Upper lobe of left lung (tissue), 6 donors: ENCODE results near the gene POLR2I. TPM values are rescaled to one million over a fixed set of nuclear protein-coding genes. Genes with fewer than 3 reads are reported as not detected.

ENCODE experiments used
- ATAC-seq, 2 donors: fragments of 200-7000 bp; cut with Tn5 transposase; one replicate each; pipeline ENCODE4 v1.9.1; 2022; ENCODE audit warnings: mild to moderate bottlenecking in 2 of 2, moderate library complexity in 2 of 2; ENCODE audit not compliant: low FRiP score in 2 of 2
- DNase-seq, 2 donors: peaks; one replicate each; pipeline ENCODE4 v3.0.0-alpha.2; 2019 to 2020
- H3K27ac ChIP-seq, 4 donors: fragments of 200-600 bp; sonication (generic); one replicate each; pipeline ENCODE4 v1.5.1; 2016 to 2019
- H3K27me3 ChIP-seq, 4 donors: fragments of 200-600 bp; sonication (generic); one replicate each; pipeline ENCODE4 v1.5.1; 2017 to 2019
- H3K36me3 ChIP-seq, 4 donors: fragments of 200-600 bp; sonication (generic); one replicate each; pipeline ENCODE4 v1.5.1; 2016 to 2019
- H3K4me1 ChIP-seq, 4 donors: fragments of 200-600 bp; sonication (generic); one replicate each; pipeline ENCODE4 v1.5.1; 2018 to 2019
- H3K4me3 ChIP-seq, 4 donors: fragments of 200-600 bp; sonication (generic); one replicate each; pipeline ENCODE4 v1.5.1; 2017 to 2019; ENCODE audit warnings: mild to moderate bottlenecking in 2 of 4, moderate library complexity in 1 of 4
- H3K9me3 ChIP-seq, 4 donors: fragments of 200-600 bp; sonication (generic); one replicate each; pipeline ENCODE4 v1.5.1; 2018 to 2019
- EP300 ChIP-seq, 4 donors: sonication (generic); formaldehyde crosslinking; IDR thresholded peaks; one replicate each; pipeline ENCODE4 v1.5.1; 2017; ENCODE audit warnings: antibody characterized with exemption in 4 of 4, control low read depth in 2 of 4
- POLR2A ChIP-seq, 4 donors: fragments of 450-650 bp; IDR thresholded peaks; one replicate each; pipeline ENCODE4 v1.5.1; 2016 to 2017; ENCODE audit warnings: antibody characterized with exemption in 4 of 4, mild to moderate bottlenecking in 2 of 4
- POLR2AphosphoS5 ChIP-seq, 2 donors: sonication (generic); formaldehyde crosslinking; IDR thresholded peaks; one replicate each; pipeline ENCODE4 v1.5.1; 2017; ENCODE audit warnings: antibody characterized with exemption in 2 of 2
- WGBS, 2 donors: methylation state at CpG; one replicate each; pipeline ENCODE4 v1.1.5; 2017 to 2018; 5-methylcytosine and 5-hydroxymethylcytosine counted together
- total RNA-seq, 6 donors: library from RNA; depleted of rRNA in 4 of 6; stranded (reverse); fragments of >200 nt in 4 of 6; gene quantifications; one replicate each; pipeline versions ENCODE4 v1.1.0 to v1.2.1, GENCODE V29; 2016 to 2021
- TF ChIP-seq, protein P1 (sequence below), 6 experiments: fragments of 450-650 bp in 4 of 6; fragments of 200-600 bp in 2 of 6; sonication (generic) in 2 of 6; IDR thresholded peaks; one replicate each; pipeline ENCODE4 v1.5.1; 2016 to 2019; ENCODE audit warnings: antibody characterized with exemption in 6 of 6
- donor health status: DM: no; HTN: no; CAD: no; lungs with moderate emphysema.
- donor health status: DM: no; HTN: yes; CAD: no; lungs with severe emphysema.

POLR2I gene
- total RNA-seq, 6 donors from 2014 or later: 36.2 to 81.7 (median 53.7) TPM

DNA sequence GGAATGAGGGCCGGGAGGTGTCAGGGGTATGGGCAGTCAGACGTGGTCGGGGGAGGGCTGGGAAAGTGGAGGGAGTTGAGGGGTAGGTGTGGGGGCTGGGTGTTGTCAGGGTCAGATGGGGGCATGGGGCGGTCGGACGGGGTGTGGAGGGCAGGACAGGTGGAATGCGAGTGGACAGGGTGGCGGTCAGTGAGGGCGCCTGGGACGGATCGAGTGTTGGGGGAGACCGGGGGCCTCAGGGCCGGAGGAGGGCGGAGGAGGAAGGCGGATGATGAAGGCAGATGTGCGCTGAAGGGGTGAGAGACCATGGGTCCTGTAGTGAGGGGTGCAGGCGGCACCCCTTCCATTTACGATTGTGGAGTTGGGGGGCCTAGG lies 6.3 kb upstream of the POLR2I start:
- DNase-seq (peak in 1 of 2 donors; percentile 57), ATAC-seq (peak in 1 of 2 donors; percentile 7)
- H3K27ac ChIP-seq: no peak overlapping the region
- peaks cover 9 to 94% (median 51%) of the 10 kb centered on the region in 4 donors for H3K36me3 ChIP-seq
- no peak for TF ChIP-seq EP300 (IDR thresholded peaks at IDR 0.05)
- no peak for TF ChIP-seq POLR2A (IDR thresholded peaks at IDR 0.05)
- TF ChIP-seq POLR2AphosphoS5 (IDR thresholded peaks at IDR 0.05): no peak
- TF ChIP-seq, protein P1, sequence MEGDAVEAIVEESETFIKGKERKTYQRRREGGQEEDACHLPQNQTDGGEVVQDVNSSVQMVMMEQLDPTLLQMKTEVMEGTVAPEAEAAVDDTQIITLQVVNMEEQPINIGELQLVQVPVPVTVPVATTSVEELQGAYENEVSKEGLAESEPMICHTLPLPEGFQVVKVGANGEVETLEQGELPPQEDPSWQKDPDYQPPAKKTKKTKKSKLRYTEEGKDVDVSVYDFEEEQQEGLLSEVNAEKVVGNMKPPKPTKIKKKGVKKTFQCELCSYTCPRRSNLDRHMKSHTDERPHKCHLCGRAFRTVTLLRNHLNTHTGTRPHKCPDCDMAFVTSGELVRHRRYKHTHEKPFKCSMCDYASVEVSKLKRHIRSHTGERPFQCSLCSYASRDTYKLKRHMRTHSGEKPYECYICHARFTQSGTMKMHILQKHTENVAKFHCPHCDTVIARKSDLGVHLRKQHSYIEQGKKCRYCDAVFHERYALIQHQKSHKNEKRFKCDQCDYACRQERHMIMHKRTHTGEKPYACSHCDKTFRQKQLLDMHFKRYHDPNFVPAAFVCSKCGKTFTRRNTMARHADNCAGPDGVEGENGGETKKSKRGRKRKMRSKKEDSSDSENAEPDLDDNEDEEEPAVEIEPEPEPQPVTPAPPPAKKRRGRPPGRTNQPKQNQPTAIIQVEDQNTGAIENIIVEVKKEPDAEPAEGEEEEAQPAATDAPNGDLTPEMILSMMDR (IDR thresholded peaks at IDR 0.05): no peak
- 93 to 94% methylated on average over 18 of the region's 18 CpGs for WGBS, 2 donors
- H3K9me3 ChIP-seq: no peaks in the 10 kb centered on the region
- peaks cover 4 to 14% (median 11%) of the 10 kb centered on the region in 4 donors for H3K4me1 ChIP-seq
- no peaks in the 10 kb centered on the region for H3K27me3 ChIP-seq
- no peak overlapping the region for H3K4me3 ChIP-seq

DNA sequence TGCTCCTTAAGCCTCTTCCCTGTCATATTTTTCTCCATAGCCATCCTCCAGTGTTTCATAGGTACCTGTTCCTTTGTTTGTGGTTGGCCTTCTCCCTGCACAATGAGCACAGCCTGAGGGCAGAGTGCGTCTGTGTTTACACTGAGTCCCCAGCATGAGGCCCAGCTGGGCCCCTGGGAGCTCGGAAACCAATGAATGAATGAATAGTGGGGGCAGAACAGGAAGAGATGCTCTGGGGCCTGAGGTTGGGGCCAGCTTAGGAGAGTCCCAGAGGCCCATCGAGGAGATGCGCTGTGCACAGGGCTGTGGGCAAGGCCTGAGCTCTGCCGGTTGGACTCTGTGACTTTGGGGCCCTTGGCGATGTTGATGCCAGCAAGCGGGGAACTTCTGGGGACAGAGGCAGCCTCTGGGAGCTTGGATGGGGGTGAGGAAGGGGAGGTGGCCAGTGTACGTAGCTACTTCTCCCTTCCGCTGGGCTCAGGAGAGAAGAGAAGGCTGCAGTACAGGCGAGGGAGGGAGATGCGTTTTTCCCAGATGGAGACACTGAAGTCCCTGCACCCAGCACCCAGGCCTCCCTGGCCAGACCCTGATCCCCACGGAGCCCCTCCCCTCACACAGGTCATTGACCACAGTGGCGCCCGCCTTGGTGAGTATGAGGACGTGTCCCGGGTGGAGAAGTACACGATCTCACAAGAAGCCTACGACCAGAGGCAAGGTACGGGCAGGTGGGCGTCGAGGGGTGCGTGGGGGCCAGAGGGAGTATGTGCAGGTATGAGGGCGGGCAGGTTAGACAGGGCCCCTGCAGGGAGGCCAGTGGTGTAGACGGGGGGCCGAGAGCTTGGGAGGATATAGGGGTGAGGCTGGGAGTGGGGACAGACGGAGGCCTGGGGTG lies 5.7 kb upstream of the POLR2I start:
- no peak overlapping the region for H3K4me3 ChIP-seq
- no peaks in the 10 kb centered on the region for H3K27me3 ChIP-seq
- WGBS, 2 donors: 92 to 93% methylated on average over 24 to 26 of the region's 26 CpGs
- no peak overlapping the region for H3K27ac ChIP-seq
- no peak for ATAC-seq
- TF ChIP-seq POLR2A (IDR thresholded peaks at IDR 0.05) (no peak), POLR2AphosphoS5 (IDR thresholded peaks at IDR 0.05) (no peak)
- TF ChIP-seq, protein P1 (IDR thresholded peaks at IDR 0.05): no peak
- DNase-seq: peak in 1 of 2 donors; percentile 58
- peaks cover 7 to 17% (median 14%) of the 10 kb centered on the region in 4 donors for H3K4me1 ChIP-seq
- peaks cover 4 to 88% (median 45%) of the 10 kb centered on the region in 4 donors for H3K36me3 ChIP-seq
- H3K9me3 ChIP-seq: no peaks in the 10 kb centered on the region

DNA sequence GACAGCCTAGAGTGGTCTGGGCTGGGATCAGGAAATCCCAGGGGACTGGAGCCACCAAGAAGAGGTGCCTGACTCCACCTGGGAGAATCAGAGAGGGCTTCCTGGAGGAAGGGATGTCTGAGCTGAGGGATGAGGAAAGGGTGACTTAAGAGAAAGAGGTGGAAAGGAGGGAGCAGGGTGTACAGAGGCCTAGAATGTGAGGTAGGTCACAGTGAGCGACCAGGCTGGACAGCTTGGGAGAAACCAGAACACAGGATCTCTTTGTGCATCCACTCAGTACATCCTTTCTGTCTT lies 1.6 kb upstream of the POLR2I start:
- peak overlapping the region; percentile 81 to 92 (median 90) for H3K27ac ChIP-seq
- TF ChIP-seq POLR2A (IDR thresholded peaks at IDR 0.05) (no peak), EP300 (IDR thresholded peaks at IDR 0.05) (no peak), POLR2AphosphoS5 (IDR thresholded peaks at IDR 0.05) (no peak)
- TF ChIP-seq, protein P1 (IDR thresholded peaks at IDR 0.05): no peak
- no peak for ATAC-seq
- 89 to 95% methylated on average over 1 of the region's 1 CpG for WGBS, 2 donors
- H3K27me3 ChIP-seq: no peaks in the 10 kb centered on the region
- H3K9me3 ChIP-seq: no peaks in the 10 kb centered on the region
- peaks cover 16 to 32% (median 24%) of the 10 kb centered on the region in 4 donors for H3K4me1 ChIP-seq
- peaks cover 3 to 71% (median 31%) of the 10 kb centered on the region in 4 donors for H3K36me3 ChIP-seq
- DNase-seq: no peak
- peak overlapping the region in 3 of 4 donors; percentile 75 to 80 (median 78) for H3K4me3 ChIP-seq

GRCh38 chr19:36115453-36116343 lies 1.0 kb upstream of the POLR2I start, which contains the start of gene TBCB:
Gene TBCB (plus strand): TSS chr19:36115468. CDS start chr19:36115561, 93 bp downstream.
- TF ChIP-seq POLR2A (IDR thresholded peaks at IDR 0.05) (peak in 2 of 4 donors; percentile 36 to 58), POLR2AphosphoS5 (IDR thresholded peaks at IDR 0.05) (peak; percentile 57 to 79), EP300 (IDR thresholded peaks at IDR 0.05) (no peak)
- TF ChIP-seq, protein P1 (IDR thresholded peaks at IDR 0.05): peak in 1 of 6 experiments; percentile 3
- DNase-seq: peak; percentile 84 to 98
- H3K27me3 ChIP-seq: no peaks in the 10 kb centered on the region
- ATAC-seq: peak; percentile 65 to 81
- H3K27ac ChIP-seq: peak within 1 kb of the TSS; percentile 81 to 92 (median 90)
- peak within 1 kb of the TSS; percentile 75 to 97 (median 79) for H3K4me3 ChIP-seq
- no peaks in the 10 kb centered on the region for H3K9me3 ChIP-seq
- H3K36me3 ChIP-seq: peaks cover 3 to 73% (median 32%) of the 10 kb centered on the region in 4 donors
- 5 to 12% methylated on average over 22 to 52 of the region's 59 CpGs for WGBS, 2 donors
- peaks cover 16 to 32% (median 24%) of the 10 kb centered on the region in 4 donors for H3K4me1 ChIP-seq
